H1 (cell line): ENCODE measurements around the gene OGDH. TPM values are rescaled to one million over a fixed set of nuclear protein-coding genes. Genes with fewer than 3 reads are reported as not detected.

Experiments
- CTCF ChIA-PET: fragments of 300-600 bp; sonication (Branson Sonifier 250); formaldehyde crosslinking; loops from one replicate; lab custom pipeline; 2021; ENCODE audit not compliant: partially characterized antibody; lab: Charles Lee
- POLR2A ChIA-PET: fragments of 300-600 bp; sonication (Branson Sonifier 250); formaldehyde crosslinking; loops from one replicate; lab custom pipeline; 2021; ENCODE audit warnings: inconsistent platforms; ENCODE audit not compliant: partially characterized antibody; lab: Charles Lee
- DNase-seq, 2 experiments: peaks; one replicate each; pipeline versions ENCODE4 v3.0.0 to v3.0.0-alpha.2; 2010 to 2022; ENCODE audit warnings: low spot score in 2 of 2, low read depth in 1 of 2, mixed read lengths in 1 of 2
- FAIRE-seq: peaks from 2 replicates; lab custom pipeline; 2011; peaks lifted over from hg19 to GRCh38; lab: Jason Lieb, UNC
- H2AFZ ChIP-seq: 2 replicates; pipeline ENCODE4 v1.8.1; 2012; ENCODE audit warnings: low read length, inconsistent platforms
- H2AK5ac ChIP-seq: 2 replicates; pipeline ENCODE4 v1.6.1; 2013; ENCODE audit warnings: low read depth, low read length
- H2BK120ac ChIP-seq: replicated peaks from 2 replicates; pipeline ENCODE3; 2013; ENCODE audit warnings: low read depth, low read length, inconsistent platforms
- H2BK12ac ChIP-seq: 2 replicates; pipeline ENCODE4 v1.6.1; 2013; ENCODE audit warnings: low read depth, low read length
- H2BK15ac ChIP-seq: 2 replicates; pipeline ENCODE4 v1.6.1; 2013; ENCODE audit warnings: low read length
- H2BK20ac ChIP-seq: 2 replicates; pipeline ENCODE4 v1.6.1; 2013; ENCODE audit warnings: low read length
- H2BK5ac ChIP-seq: 2 replicates; pipeline ENCODE4 v1.6.1; 2013; ENCODE audit warnings: low read depth, low read length
- H3K14ac ChIP-seq: 2 replicates; pipeline ENCODE4 v1.6.1; 2013; ENCODE audit warnings: inconsistent platforms; ENCODE audit not compliant: insufficient read length
- H3K18ac ChIP-seq: 2 replicates; pipeline ENCODE4 v1.6.1; 2013; ENCODE audit warnings: low read length; ENCODE audit errors: extremely low read depth
- H3K23ac ChIP-seq: 2 replicates; pipeline ENCODE4 v1.6.1; 2013; ENCODE audit warnings: inconsistent platforms; ENCODE audit not compliant: insufficient read length
- H3K23me2 ChIP-seq: 2 replicates; pipeline ENCODE4 v1.6.1; 2013; ENCODE audit warnings: low read depth, low read length
- H3K27ac ChIP-seq: 2 replicates; pipeline ENCODE4 v1.6.1; 2011; ENCODE audit warnings: low read depth, low read length, inconsistent platforms
- H3K27me3 ChIP-seq, 4 experiments: replicated peaks in 1 of 4; 1 replicate in 1 of 4; 2 replicates in 3 of 4; pipeline versions ENCODE4 v1.6.1 to v1.8.1; 2011 to 2013; ENCODE audit warnings: low read length in 3 of 4, mild to moderate bottlenecking in 3 of 4, inconsistent platforms in 2 of 4, mixed read lengths in 2 of 4, moderate library complexity in 1 of 4; ENCODE audit not compliant: control insufficient read depth in 3 of 4, insufficient read depth in 3 of 4; ENCODE audit errors: extremely low read depth in 1 of 4
- H3K36me3 ChIP-seq, 4 experiments: 2 replicates each; pipeline versions ENCODE4 v1.6.1 to v1.8.1; 2011 to 2013; ENCODE audit warnings: mild to moderate bottlenecking in 4 of 4, low read length in 3 of 4, moderate library complexity in 2 of 4, control low read depth in 1 of 4, inconsistent platforms in 1 of 4; ENCODE audit not compliant: insufficient read depth in 4 of 4, control insufficient read depth in 2 of 4
- H3K4ac ChIP-seq: replicated peaks from 2 replicates; pipeline ENCODE3; 2013; ENCODE audit warnings: low read length, low read depth, mixed read lengths, inconsistent platforms; ENCODE audit not compliant: insufficient read length
- H3K4me1 ChIP-seq, 4 experiments: replicated peaks in 1 of 4; 1 replicate in 1 of 4; 2 replicates in 3 of 4; pipeline versions ENCODE4 v1.6.1 to v1.8.1; 2011 to 2013; ENCODE audit warnings: low read length in 3 of 4, inconsistent platforms in 2 of 4, mixed read lengths in 1 of 4; ENCODE audit not compliant: insufficient read depth in 4 of 4, control insufficient read depth in 3 of 4
- H3K4me2 ChIP-seq, 2 experiments: 2 replicates each; pipeline versions ENCODE4 v1.6.1 to v1.8.1; 2011 to 2013; ENCODE audit warnings: low read depth in 2 of 2, low read length in 2 of 2, control low read depth in 1 of 2, inconsistent platforms in 1 of 2, mild to moderate bottlenecking in 1 of 2; ENCODE audit not compliant: insufficient read depth in 1 of 2
- H3K4me3 ChIP-seq, 4 experiments: fragments of 200-600, 300-600 bp in 1 of 4; sonication (generic), shearing (Covaris generic), sonication (Bioruptor Twin) in 1 of 4; 2 replicates each; pipeline versions ENCODE4 v1.5.1 to v1.8.1; 2011 to 2016; ENCODE audit warnings: low read length in 4 of 4, low read depth in 3 of 4, control low read depth in 2 of 4, inconsistent platforms in 2 of 4, mild to moderate bottlenecking in 2 of 4, mixed read lengths in 1 of 4, moderate library complexity in 1 of 4; ENCODE audit not compliant: insufficient read depth in 2 of 4; ENCODE audit errors: extremely low read depth in 1 of 4
- H3K56ac ChIP-seq: replicated peaks from 2 replicates; pipeline ENCODE3; 2013; ENCODE audit warnings: low read depth, mild to moderate bottlenecking, mixed read lengths, low read length, inconsistent platforms; ENCODE audit not compliant: insufficient read length
- H3K79me1 ChIP-seq: 2 replicates; pipeline ENCODE4 v1.6.1; 2013; ENCODE audit warnings: low read depth, low read length, control low read depth
- H3K79me2 ChIP-seq, 2 experiments: 2 replicates each; pipeline versions ENCODE4 v1.6.1 to v1.8.1; 2012 to 2013; ENCODE audit warnings: low read length in 2 of 2, mild to moderate bottlenecking in 2 of 2, inconsistent platforms in 1 of 2; ENCODE audit not compliant: insufficient read depth in 2 of 2, control insufficient read depth in 1 of 2
- H3K9ac ChIP-seq, 4 experiments: replicated peaks in 1 of 4; 1 replicate in 1 of 4; 2 replicates in 3 of 4; pipeline versions ENCODE4 v1.6.1 to v1.8.1; 2011 to 2013; ENCODE audit warnings: low read depth in 3 of 4, low read length in 3 of 4, control low read depth in 2 of 4, mild to moderate bottlenecking in 2 of 4, moderate library complexity in 2 of 4, inconsistent platforms in 1 of 4; ENCODE audit errors: extremely low read depth in 1 of 4
- H3K9me3 ChIP-seq, 2 experiments: 2 replicates each; pipeline versions ENCODE4 v1.6.1 to v1.8.1; 2012 to 2013; ENCODE audit warnings: mild to moderate bottlenecking in 2 of 2, moderate library complexity in 2 of 2, control low read depth in 1 of 2, inconsistent platforms in 1 of 2, low read depth in 1 of 2, low read length in 1 of 2, mixed read lengths in 1 of 2; ENCODE audit not compliant: insufficient read depth in 2 of 2
- H4K20me1 ChIP-seq, 2 experiments: replicated peaks in 1 of 2; 2 replicates each; pipeline versions ENCODE3 to v1.8.1; 2011 to 2013; ENCODE audit warnings: inconsistent platforms in 2 of 2, low read length in 2 of 2, mild to moderate bottlenecking in 1 of 2; ENCODE audit not compliant: insufficient read depth in 2 of 2, control insufficient read depth in 1 of 2
- H4K5ac ChIP-seq: 2 replicates; pipeline ENCODE4 v1.6.1; 2013; ENCODE audit warnings: low read length, low read depth, mixed read lengths, inconsistent platforms; ENCODE audit not compliant: insufficient read length
- H4K8ac ChIP-seq: 2 replicates; pipeline ENCODE4 v1.8.0; 2013; ENCODE audit warnings: mild to moderate bottlenecking, moderate library complexity, low read length, inconsistent platforms; ENCODE audit not compliant: insufficient read depth; ENCODE audit errors: extremely low read depth
- H4K91ac ChIP-seq: replicated peaks from 2 replicates; pipeline ENCODE3; 2013; ENCODE audit warnings: low read length, mixed read lengths, inconsistent platforms; ENCODE audit not compliant: insufficient read length
- CTBP2 ChIP-seq: IDR thresholded peaks from 2 replicates; pipeline ENCODE4 v1.7.0; 2011; ENCODE audit warnings: borderline replicate concordance, mild to moderate bottlenecking, moderate library complexity, mixed read lengths, low read length; ENCODE audit not compliant: insufficient read depth, insufficient read length
- EZH2 ChIP-seq: fragments of 200-600 bp; sonication (generic); IDR thresholded peaks from 2 replicates; pipeline ENCODE4 v1.7.1; 2012; ENCODE audit warnings: low read depth, mild to moderate bottlenecking, moderate library complexity, low read length, inconsistent platforms; ENCODE audit not compliant: severe bottlenecking
- GABPA ChIP-seq: IDR thresholded peaks from 2 replicates; pipeline ENCODE4 v1.6.1; 2011; ENCODE audit warnings: mild to moderate bottlenecking, low read length, moderate library complexity, borderline replicate concordance; ENCODE audit not compliant: insufficient read depth
- KDM1A ChIP-seq: fragments of 200-600, 300-600 bp; sonication (generic); IDR thresholded peaks from 2 replicates; pipeline ENCODE4 v1.7.1; 2016; ENCODE audit warnings: mild to moderate bottlenecking, low read length, borderline replicate concordance
- MAX ChIP-seq: IDR thresholded peaks from 2 replicates; pipeline ENCODE4 v1.6.1; 2012; ENCODE audit warnings: inconsistent platforms
- TEAD4 ChIP-seq: IDR thresholded peaks from 2 replicates; pipeline ENCODE4 v1.6.1; 2012; ENCODE audit warnings: low read depth, low read length, inconsistent platforms, mixed read lengths
- WGBS, 2 experiments: shearing (Covaris generic) in 1 of 2; methylation state at CpG; one replicate each; pipeline versions ENCODE4 v1.1.6 to v1.1.7; 2013 to 2015; ENCODE audit warnings: low lambda C conversion rate in 2 of 2, mixed read lengths in 2 of 2, inconsistent platforms in 1 of 2, low coverage in 1 of 2, missing lambda C conversion rate in 1 of 2; ENCODE audit not compliant: insufficient replicate concordance in 2 of 2, insufficient coverage in 1 of 2, insufficient read length in 1 of 2; ENCODE audit errors: extremely low coverage in 1 of 2, missing lambda C conversion rate in 1 of 2; 5-methylcytosine and 5-hydroxymethylcytosine counted together
- polyA plus RNA-seq, 7 experiments: library from polyadenylated mRNA; depleted of rRNA in 3 of 7; stranded (reverse) in 5 of 7; unstranded in 2 of 7; fragments of >200 nt in 5 of 7; fragments of 200-250 nt in 2 of 7; gene quantifications; 1 replicate in 5 of 7; 2 replicates in 1 of 7; 4 replicates in 1 of 7; pipeline versions ENCODE4 v1.2.1 to v1.2.3, GENCODE V29; 2011 to 2013; ENCODE audit warnings: missing spikeins in 2 of 7, mixed read lengths in 2 of 7
- total RNA-seq: library from RNA; stranded (reverse); fragmentation: NEBNext Ultra II Directional; extraction: Animal tissue kit (Norgen Biotek cat#: 25700); gene quantifications from 2 replicates; pipeline ENCODE4 v1.2.1, GENCODE V29; 2021

Gene OGDH
- total and polyA plus RNA-seq, 2 of the 8 experiments (the other 6 are each of a cell fraction or from before 2014, with no cell fraction given): 71.6 to 91.6 TPM

- H2BK20ac ChIP-seq: no peak overlapping the region
- TF ChIP-seq MAX (no peak), CTBP2 (no peak), EZH2 (no peak), TEAD4 (peak; percentile 72), GABPA (no peak), KDM1A (no peak)
- TF ChIP-seq, all 59 proteins: peak for 1
- WGBS, 2 experiments: 94% methylated on average over 10 of the region's 14 CpGs; no CpG with 5 or more reads in 1 of the 2 experiments
- Histone ChIP-seq H3K9ac (no peak overlapping the region), H3K4me3 (no peak overlapping the region), H2AK5ac (no peak overlapping the region), H2BK120ac (no peak overlapping the region), H3K36me3 (no peaks in the 10 kb centered on the region), H3K27ac (no peak overlapping the region), H2BK5ac (peak overlapping the region; percentile 71), H3K79me1 (no peaks in the 10 kb centered on the region; the same call in 1 of the 2 replicates), H3K18ac (no peak overlapping the region), H2BK15ac (no peak overlapping the region), H3K4me1 (peaks cover 0 to 7% (median 1%) of the 10 kb centered on the region in 4 experiments; a peak in 2 of 7 replicates), H3K9me3 (no peaks in the 10 kb centered on the region), H3K23ac (no peak overlapping the region), H4K91ac (no peak overlapping the region), H3K56ac (no peak overlapping the region), H3K14ac (no peak overlapping the region), H4K5ac (no peak overlapping the region), H4K20me1 (peaks cover 0 to 6% of the 10 kb centered on the region in 2 experiments), H3K23me2 (peaks cover 7% of the 10 kb centered on the region), H3K4me2 (no peak overlapping the region; a peak in 2 of 4 replicates), H3K27me3 (no peaks in the 10 kb centered on the region), H3K79me2 (peaks cover 6 to 66% of the 10 kb centered on the region in 2 experiments), H3K4ac (no peak overlapping the region), H2AFZ (no peak overlapping the region), H2BK12ac (no peak overlapping the region), H4K8ac (no peak overlapping the region)
- POLR2A ChIA-PET: interaction anchor here (0.6 to 3.2 kb wide), 4 partner anchors 17 to 373 kb away, joined by 3 to 18 read pairs (median 8); partner anchors contain the start of genes TMED4 and ZMIZ2
- CTCF ChIA-PET: interaction anchor here (0.6 kb wide), 1 partner anchor 175 kb away, joined by 4 read pairs; no protein-coding TSS in a partner anchor
- DNase-seq (no peak), FAIRE-seq (no peak)
These were observed 2.7 kb downstream of the OGDH start for GRCh38 chr7:44608916-44609648.
